IgD-negative memory B cell (primary cell): Measurements from ENCODE around the gene NOX5. TPM values are rescaled to one million over a fixed set of nuclear protein-coding genes. Genes with fewer than 3 reads are reported as not detected.

Experiments
- H3K27ac Mint-ChIP-seq, 3 donors: one replicate each; pipeline ENCODE4 v1.8.0; 2020 to 2022; ENCODE audit warnings: mild to moderate bottlenecking in 3 of 3, mixed read lengths in 3 of 3, moderate library complexity in 1 of 3
- H3K27me3 Mint-ChIP-seq: one replicate; pipeline ENCODE4 v1.8.0; 2021; ENCODE audit warnings: mixed read lengths
- H3K36me3 Mint-ChIP-seq: one replicate; pipeline ENCODE4 v1.8.0; 2020; ENCODE audit warnings: mild to moderate bottlenecking, mixed read lengths
- H3K4me1 Mint-ChIP-seq, 3 donors: one replicate each; pipeline ENCODE4 v1.8.0; 2020 to 2022; ENCODE audit warnings: mixed read lengths in 3 of 3, mild to moderate bottlenecking in 1 of 3
- H3K4me3 Mint-ChIP-seq, 4 donors: one replicate each; pipeline ENCODE4 v1.8.0; 2020 to 2022; ENCODE audit warnings: mild to moderate bottlenecking in 4 of 4, mixed read lengths in 4 of 4, moderate library complexity in 3 of 4
- H3K9me3 Mint-ChIP-seq, 3 donors: one replicate each; pipeline ENCODE4 v1.8.0; 2020 to 2021; ENCODE audit warnings: mixed read lengths in 3 of 3, mild to moderate bottlenecking in 1 of 3
- polyA plus RNA-seq: library from polyadenylated mRNA; unstranded; fragments of 300-500 nt; fragmentation: Illumina TruSeq; gene quantifications from one replicate; pipeline ENCODE4 v1.2.3, GENCODE V29; 2021

NOX5 gene
- polyA plus RNA-seq, 1 donor from 2014 or later, result not detected

DNA sequence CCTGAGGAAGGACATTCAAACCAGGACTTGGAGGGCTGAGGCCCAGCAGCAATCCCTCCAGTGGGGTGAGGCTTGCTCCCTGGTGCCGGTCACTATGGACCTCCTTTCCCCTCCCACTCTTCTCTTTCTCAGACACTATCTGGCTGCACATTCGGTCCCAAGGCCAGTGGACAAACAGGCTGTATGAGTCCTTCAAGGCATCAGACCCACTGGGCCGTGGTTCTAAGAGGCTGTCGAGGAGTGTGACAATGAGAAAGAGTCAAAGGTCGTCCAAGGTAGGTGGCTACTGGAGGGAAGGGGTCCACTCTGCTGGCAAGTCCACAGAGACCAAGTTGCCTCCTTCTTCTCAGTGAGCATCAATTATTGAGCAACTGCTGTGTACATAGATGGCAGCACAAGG, 28.0 kb downstream of the NOX5 start:
- no peaks in the 10 kb centered on the region for H3K4me1 Mint-ChIP-seq
- no peak overlapping the region for H3K27ac Mint-ChIP-seq
- H3K27me3 Mint-ChIP-seq, result peaks cover 4% of the 10 kb centered on the region
- no peak overlapping the region for H3K4me3 Mint-ChIP-seq
- H3K36me3 Mint-ChIP-seq, result no peaks in the 10 kb centered on the region
- H3K9me3 Mint-ChIP-seq, result no peaks in the 10 kb centered on the region

GRCh38 chr15:69045802-69046201, 31.3 kb downstream of the NOX5 start:
- Mint-ChIP-seq H3K27me3 (peaks cover 2% of the 10 kb centered on the region), H3K27ac (no peak overlapping the region), H3K4me1 (no peaks in the 10 kb centered on the region), H3K9me3 (no peaks in the 10 kb centered on the region), H3K4me3 (no peak overlapping the region), H3K36me3 (no peaks in the 10 kb centered on the region)

DNA sequence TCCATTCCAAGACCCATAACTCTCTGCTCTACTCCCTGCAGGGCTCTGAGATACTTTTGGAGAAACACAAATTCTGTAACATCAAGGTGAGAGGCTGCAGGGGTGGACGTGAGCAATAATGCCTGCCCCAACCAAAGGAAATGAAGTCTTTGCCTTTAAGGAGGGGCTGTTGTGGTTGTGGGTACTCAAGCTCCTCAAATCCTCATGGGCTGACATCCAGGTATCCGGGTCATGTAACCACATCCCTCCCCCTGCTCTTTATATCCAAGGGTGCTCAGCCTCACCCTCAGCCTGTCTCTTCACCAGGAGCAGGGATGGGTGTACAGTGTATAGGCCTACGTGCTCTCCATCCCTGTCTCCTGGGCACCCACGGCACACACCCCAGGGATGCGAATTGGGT, 32.3 kb downstream of the NOX5 start:
- Mint-ChIP-seq H3K9me3 (no peaks in the 10 kb centered on the region), H3K36me3 (no peaks in the 10 kb centered on the region), H3K4me1 (no peaks in the 10 kb centered on the region), H3K27me3 (peaks cover 2% of the 10 kb centered on the region), H3K4me3 (no peak overlapping the region), H3K27ac (no peak overlapping the region)

- Mint-ChIP-seq H3K27ac (no peak overlapping the region), H3K36me3 (no peaks in the 10 kb centered on the region), H3K27me3 (peaks cover 4% of the 10 kb centered on the region)
Measured at GRCh38 chr15:69049976-69050375, 35.5 kb downstream of the NOX5 start.

GRCh38 chr15:69055251-69055650, 40.8 kb downstream of the NOX5 start:
- no peak overlapping the region for H3K27ac Mint-ChIP-seq
- peaks cover 2% of the 10 kb centered on the region for H3K27me3 Mint-ChIP-seq
- peaks cover 0 to 10% (median 4%) of the 10 kb centered on the region in 3 donors for H3K4me1 Mint-ChIP-seq
- H3K9me3 Mint-ChIP-seq, result no peaks in the 10 kb centered on the region
- no peak overlapping the region for H3K4me3 Mint-ChIP-seq
- no peaks in the 10 kb centered on the region for H3K36me3 Mint-ChIP-seq

More at GRCh38 chr15:69049976-69050375, 35.5 kb downstream of the NOX5 start:
- Mint-ChIP-seq H3K4me1 (no peaks in the 10 kb centered on the region), H3K9me3 (no peaks in the 10 kb centered on the region), H3K4me3 (no peak overlapping the region)

GRCh38 chr15:69056365-69056764, 41.9 kb downstream of the NOX5 start:
- Mint-ChIP-seq H3K9me3 (no peaks in the 10 kb centered on the region), H3K36me3 (no peaks in the 10 kb centered on the region), H3K4me3 (no peak overlapping the region), H3K27ac (no peak overlapping the region), H3K27me3 (peaks cover 2% of the 10 kb centered on the region), H3K4me1 (peaks cover 4 to 15% (median 7%) of the 10 kb centered on the region in 3 donors)

- Mint-ChIP-seq H3K4me3 (no peak overlapping the region), H3K27me3 (peaks cover 2% of the 10 kb centered on the region), H3K36me3 (no peaks in the 10 kb centered on the region), H3K4me1 (peaks cover 4 to 15% (median 7%) of the 10 kb centered on the region in 3 donors), H3K27ac (no peak overlapping the region), H3K9me3 (no peaks in the 10 kb centered on the region)
Measured at GRCh38 chr15:69058830-69059556, 44.5 kb downstream of the NOX5 start.

DNA sequence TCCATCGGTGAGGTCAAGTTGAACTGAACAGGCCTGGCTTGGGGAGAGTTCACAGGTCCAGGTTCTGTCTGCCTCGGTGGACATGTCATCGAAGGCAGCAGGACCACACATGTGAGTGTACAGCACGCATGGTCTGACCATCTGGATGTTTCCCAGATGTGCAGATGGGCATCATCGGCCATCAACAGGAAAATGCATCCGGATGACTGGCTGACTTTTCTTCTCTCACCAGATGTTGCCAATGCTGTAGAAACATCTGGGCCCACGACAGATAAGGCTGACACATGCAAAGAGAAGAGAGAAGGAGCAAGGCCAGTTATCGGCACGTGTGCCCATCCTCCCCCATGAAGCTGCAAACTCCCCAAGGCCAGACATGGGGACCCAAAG, 45.1 kb downstream of the NOX5 start:
- no peak overlapping the region for H3K4me3 Mint-ChIP-seq
- H3K27me3 Mint-ChIP-seq, result no peaks in the 10 kb centered on the region
- no peaks in the 10 kb centered on the region for H3K9me3 Mint-ChIP-seq
- no peaks in the 10 kb centered on the region for H3K36me3 Mint-ChIP-seq
- peaks cover 4 to 15% (median 7%) of the 10 kb centered on the region in 3 donors for H3K4me1 Mint-ChIP-seq
- H3K27ac Mint-ChIP-seq, result peak overlapping the region in 1 of 3 donors; percentile 70

DNA sequence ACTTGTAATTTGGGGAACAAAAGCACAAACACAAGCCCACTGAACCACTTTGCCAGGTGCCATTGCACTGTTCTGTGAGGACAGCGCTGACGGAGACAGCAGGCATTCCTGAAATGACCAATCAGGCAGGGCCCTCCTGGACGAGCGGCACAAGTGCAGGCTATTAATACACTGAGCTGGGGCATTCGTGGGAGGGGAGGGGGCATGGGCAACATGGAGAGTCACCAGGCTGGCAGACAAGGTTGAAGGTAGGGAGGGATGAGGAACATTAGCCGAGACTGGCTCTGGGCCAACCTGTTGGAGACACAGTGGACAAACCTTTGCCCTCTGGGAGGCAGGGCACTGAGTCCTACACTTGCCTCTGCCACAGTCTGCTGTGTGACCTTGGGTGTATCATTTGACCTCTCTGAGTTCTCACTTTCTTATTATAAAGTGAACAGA, 45.6 kb downstream of the NOX5 start:
- H3K4me3 Mint-ChIP-seq, result no peak overlapping the region

GRCh38 chr15:69060744-69061143, 46.2 kb downstream of the NOX5 start:
- Mint-ChIP-seq H3K36me3 (no peaks in the 10 kb centered on the region), H3K9me3 (no peaks in the 10 kb centered on the region), H3K27me3 (no peaks in the 10 kb centered on the region), H3K4me3 (no peak overlapping the region), H3K4me1 (peaks cover 4 to 15% (median 7%) of the 10 kb centered on the region in 3 donors), H3K27ac (no peak overlapping the region)

More for the DNA sequence above, 45.6 kb downstream of the NOX5 start:
- H3K4me1 Mint-ChIP-seq, result peaks cover 4 to 15% (median 7%) of the 10 kb centered on the region in 3 donors
- no peaks in the 10 kb centered on the region for H3K9me3 Mint-ChIP-seq
- no peaks in the 10 kb centered on the region for H3K36me3 Mint-ChIP-seq
- no peaks in the 10 kb centered on the region for H3K27me3 Mint-ChIP-seq
- peak overlapping the region in 1 of 3 donors; percentile 70 for H3K27ac Mint-ChIP-seq

DNA sequence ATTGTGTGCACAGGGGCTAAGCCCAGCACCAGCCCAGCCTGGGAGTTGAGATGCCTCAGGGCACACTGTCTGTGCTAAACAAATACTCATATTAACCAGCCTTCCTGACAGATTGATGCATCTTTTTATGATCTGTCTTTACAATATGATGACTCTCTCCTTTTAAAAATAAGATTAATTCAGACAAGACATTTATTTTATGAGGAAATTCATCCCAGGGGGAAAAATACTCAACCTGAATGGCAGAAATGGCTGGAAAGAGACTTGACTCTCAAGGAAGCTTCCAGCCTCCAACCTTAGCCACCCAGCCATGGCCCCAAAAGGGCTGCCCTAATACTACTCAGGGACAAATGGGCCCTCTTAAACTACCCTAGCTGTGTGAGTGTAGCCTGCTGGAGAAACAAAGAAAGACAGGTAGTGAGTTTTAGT, 46.9 kb downstream of the NOX5 start:
- Mint-ChIP-seq H3K27me3 (no peaks in the 10 kb centered on the region), H3K4me1 (peaks cover 4 to 15% (median 7%) of the 10 kb centered on the region in 3 donors), H3K27ac (peak overlapping the region in 1 of 3 donors; percentile 45), H3K9me3 (no peaks in the 10 kb centered on the region), H3K4me3 (no peak overlapping the region), H3K36me3 (no peaks in the 10 kb centered on the region)

DNA sequence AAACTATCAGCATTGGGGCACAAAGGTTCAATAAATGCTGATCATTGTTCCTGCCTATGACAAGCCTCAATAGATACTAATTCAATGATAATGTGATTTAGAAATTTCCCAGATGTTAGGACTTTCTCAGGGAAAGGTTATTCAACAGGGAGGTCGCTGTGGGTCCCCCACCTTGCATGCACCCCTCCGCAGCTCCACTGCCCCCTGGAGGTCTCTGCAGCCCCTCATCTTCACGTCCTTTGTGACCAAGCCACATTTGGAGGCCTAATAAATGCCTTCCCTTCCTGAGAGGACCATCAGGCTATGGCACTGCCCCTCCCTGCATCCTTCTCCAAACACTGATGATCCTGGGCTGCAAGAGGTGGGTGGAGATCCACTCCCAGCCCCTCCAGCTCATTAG, 50.2 kb downstream of the NOX5 start:
- Mint-ChIP-seq H3K36me3 (peaks cover 1% of the 10 kb centered on the region), H3K27me3 (peaks cover 5% of the 10 kb centered on the region), H3K27ac (no peak overlapping the region), H3K9me3 (peaks cover 0 to 4% (median 0%) of the 10 kb centered on the region in 3 donors), H3K4me3 (no peak overlapping the region), H3K4me1 (peaks cover 2 to 9% (median 4%) of the 10 kb centered on the region in 3 donors)

- H3K36me3 Mint-ChIP-seq, result peaks cover 1% of the 10 kb centered on the region
- H3K27me3 Mint-ChIP-seq, result peaks cover 11% of the 10 kb centered on the region
- H3K4me3 Mint-ChIP-seq, result no peak overlapping the region
- H3K9me3 Mint-ChIP-seq, result peaks cover 1 to 11% (median 4%) of the 10 kb centered on the region in 3 donors
- no peaks in the 10 kb centered on the region for H3K4me1 Mint-ChIP-seq
- H3K27ac Mint-ChIP-seq, result no peak overlapping the region
Measured at GRCh38 chr15:69066007-69066995, 51.8 kb downstream of the NOX5 start.

GRCh38 chr15:69067296-69067695, 52.8 kb downstream of the NOX5 start:
- no peak overlapping the region for H3K27ac Mint-ChIP-seq

DNA sequence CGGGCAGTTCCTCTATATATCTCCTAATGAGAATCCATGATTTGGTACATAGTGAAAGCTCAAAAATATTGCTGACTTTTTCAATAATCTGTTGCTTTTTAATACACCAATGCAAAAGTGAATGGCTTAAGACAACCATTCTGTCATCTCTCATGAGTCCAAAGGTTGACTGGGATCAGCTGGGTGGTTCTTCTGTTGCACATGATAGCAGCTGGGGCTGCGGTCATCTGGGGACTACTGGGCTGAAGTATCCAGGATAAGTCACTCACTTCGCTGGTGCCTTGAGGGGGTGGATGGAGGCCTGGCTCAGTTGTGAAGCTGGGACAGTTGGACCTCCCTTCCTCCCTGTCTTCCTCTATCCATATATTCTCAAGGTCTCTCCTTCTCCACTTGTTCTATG, 53.7 kb downstream of the NOX5 start:
- Mint-ChIP-seq H3K4me1 (no peaks in the 10 kb centered on the region), H3K9me3 (peaks cover 1 to 11% (median 4%) of the 10 kb centered on the region in 3 donors), H3K27ac (no peak overlapping the region), H3K4me3 (no peak overlapping the region), H3K36me3 (peaks cover 1% of the 10 kb centered on the region), H3K27me3 (peaks cover 23% of the 10 kb centered on the region)

More at GRCh38 chr15:69067296-69067695, 52.8 kb downstream of the NOX5 start:
- H3K4me3 Mint-ChIP-seq, result no peak overlapping the region
- H3K36me3 Mint-ChIP-seq, result peaks cover 1% of the 10 kb centered on the region
- H3K9me3 Mint-ChIP-seq, result peaks cover 1 to 11% (median 4%) of the 10 kb centered on the region in 3 donors
- H3K4me1 Mint-ChIP-seq, result no peaks in the 10 kb centered on the region
- peaks cover 17% of the 10 kb centered on the region for H3K27me3 Mint-ChIP-seq
